HepG2 (cell line): ENCODE results near the gene SLC25A10. TPM values are rescaled to one million over a fixed set of nuclear protein-coding genes. Genes with fewer than 3 reads are reported as not detected.

Experiments used
- ATAC-seq: fragments of 200-7000 bp; cut with Tn5 transposase; 3 replicates; pipeline ENCODE4 v1.9.1; 2020; ENCODE audit warnings: mild to moderate bottlenecking, moderate library complexity
- BruUV-seq: library from RNA; stranded (reverse); fragments of 400-500 nt; replicated peaks from 2 replicates; lab custom pipeline; 2021; lab: Mats Ljungman, UMichigan
- CTCF ChIA-PET: fragments of 300-600 bp; formaldehyde crosslinking; extraction: SDS; loops from one replicate; lab custom pipeline; 2021; ENCODE audit warnings: low total read pairs, inconsistent platforms, low intra/inter-chr PET ratio; lab: Yijun Ruan, JAX
- POLR2A ChIA-PET: fragments of 350-600 bp; sonication (Branson Sonifier 250); formaldehyde crosslinking; loops from one replicate; lab custom pipeline; 2020; ENCODE audit warnings: antibody characterized with exemption, inconsistent platforms; lab: Yijun Ruan, JAX
- DNase-seq: peaks from one replicate; pipeline ENCODE4 v3.0.0-alpha.2; 2015; ENCODE audit warnings: low spot score
- FAIRE-seq: peaks from 3 replicates; lab custom pipeline; 2011; peaks lifted over from hg19 to GRCh38; lab: Jason Lieb, UNC
- H2AFZ ChIP-seq: one replicate; pipeline ENCODE4 v1.6.1; 2011; ENCODE audit warnings: low read length, inconsistent platforms
- H3K27ac ChIP-seq: fragments of 300-600 bp; 3 replicates; pipeline ENCODE4 v1.8.0; 2011; ENCODE audit warnings: mixed run types, mild to moderate bottlenecking, mixed read lengths, low read length, inconsistent platforms; ENCODE audit not compliant: insufficient read depth; ENCODE audit errors: extremely low read length
- H3K27me3 ChIP-seq, 2 experiments: fragments of 200-600 bp in 1 of 2; 2 replicates in 1 of 2; 3 replicates in 1 of 2; pipeline versions ENCODE4 v1.6.0 to v1.8.0; 2011; ENCODE audit warnings: low read length in 2 of 2, mild to moderate bottlenecking in 2 of 2, moderate library complexity in 2 of 2, inconsistent platforms in 1 of 2; ENCODE audit not compliant: insufficient read depth in 2 of 2, control insufficient read depth in 1 of 2
- H3K36me3 ChIP-seq, 2 experiments: fragments of 200-600 bp in 1 of 2; replicated peaks in 1 of 2; 2 replicates in 1 of 2; 3 replicates in 1 of 2; pipeline versions ENCODE4 v1.5.1 to v1.8.0; 2011; ENCODE audit warnings: low read length in 2 of 2, inconsistent platforms in 1 of 2; ENCODE audit not compliant: insufficient read depth in 2 of 2, control insufficient read depth in 1 of 2
- H3K4me1 ChIP-seq: 2 replicates; pipeline ENCODE4 v1.5.1; 2012; ENCODE audit warnings: low read length, inconsistent platforms; ENCODE audit not compliant: insufficient read depth
- H3K4me2 ChIP-seq: 2 replicates; pipeline ENCODE4 v1.6.0; 2011; ENCODE audit warnings: low read depth, low read length, inconsistent platforms
- H3K4me3 ChIP-seq, 3 experiments: fragments of 200-600 bp in 1 of 3; sonication (generic), shearing (Covaris generic) in 1 of 3; replicated peaks in 1 of 3; 2 replicates each; pipeline ENCODE4 v1.5.1; 2011 to 2016; ENCODE audit warnings: low read length in 3 of 3, inconsistent platforms in 2 of 3, low read depth in 2 of 3, mild to moderate bottlenecking in 2 of 3, control low read depth in 1 of 3, mixed read lengths in 1 of 3; ENCODE audit not compliant: insufficient read depth in 1 of 3
- H3K79me2 ChIP-seq: one replicate; pipeline ENCODE4 v1.6.1; 2011; ENCODE audit warnings: low read length, inconsistent platforms; ENCODE audit not compliant: insufficient read depth
- H3K9ac ChIP-seq: 2 replicates; pipeline ENCODE4 v1.6.0; 2011; ENCODE audit warnings: mild to moderate bottlenecking, low read depth, low read length, inconsistent platforms; ENCODE audit not compliant: insufficient read depth
- H3K9me3 ChIP-seq: 2 replicates; pipeline ENCODE4 v1.5.1; 2012; ENCODE audit warnings: mild to moderate bottlenecking, low read length
- H4K20me1 ChIP-seq: 2 replicates; pipeline ENCODE4 v1.6.0; 2011; ENCODE audit warnings: inconsistent platforms, mild to moderate bottlenecking, low read length, moderate library complexity; ENCODE audit not compliant: insufficient read depth
- AGO1 ChIP-seq: fragments of 200-400 bp; formaldehyde crosslinking; IDR thresholded peaks from 2 replicates; pipeline ENCODE4 v1.6.1; 2017; ENCODE audit warnings: mild to moderate bottlenecking, low read depth, low read length, moderate library complexity; ENCODE audit not compliant: poor library complexity, severe bottlenecking
- AGO2 ChIP-seq: fragments of 200-400 bp; formaldehyde crosslinking; optimal IDR thresholded peaks from 2 replicates; pipeline ENCODE3; 2017; ENCODE audit warnings: mild to moderate bottlenecking, low read depth, low read length, moderate library complexity
- EED ChIP-seq: sonication (generic); formaldehyde crosslinking; IDR thresholded peaks from 2 replicates; pipeline ENCODE4 v1.5.0; 2020; ENCODE audit warnings: mild to moderate bottlenecking, missing genetic modification reagents
- GABPA ChIP-seq, 2 experiments: IDR thresholded peaks; 2 replicates each; pipeline ENCODE4 v1.6.1; 2011 to 2016; ENCODE audit warnings: low read depth in 2 of 2, low read length in 1 of 2, missing biosample characterization in 1 of 2, missing genetic modification characterization in 1 of 2
- HHEX ChIP-seq: IDR thresholded peaks from 2 replicates; pipeline ENCODE4 v1.6.1; 2016; ENCODE audit warnings: control low read depth
- HNRNPUL1 ChIP-seq: fragments of 200-400 bp; formaldehyde crosslinking; IDR thresholded peaks from 2 replicates; pipeline ENCODE4 v1.6.1; 2017; ENCODE audit warnings: low read depth, mild to moderate bottlenecking, low read length, moderate library complexity
- HOXA9 ChIP-seq: sonication (generic); formaldehyde crosslinking; IDR thresholded peaks from 2 replicates; pipeline ENCODE4 v1.8.1; 2022; ENCODE audit warnings: missing genetic modification reagents, mild to moderate bottlenecking, moderate library complexity, borderline replicate concordance
- PHB2 ChIP-seq: fragments of 450-650 bp; IDR thresholded peaks from 2 replicates; pipeline ENCODE4 v1.6.1; 2018; ENCODE audit not compliant: partially characterized antibody
- SP4 ChIP-seq: sonication (generic); formaldehyde crosslinking; IDR thresholded peaks from 2 replicates; pipeline ENCODE4 v1.8.1; 2023; ENCODE audit warnings: mild to moderate bottlenecking, missing genetic modification reagents
- TBP ChIP-seq: sonication (generic); formaldehyde crosslinking; IDR thresholded peaks from 2 replicates; pipeline ENCODE4 v1.5.0; 2020; ENCODE audit warnings: missing genetic modification reagents
- ZBTB7A ChIP-seq: sonication (generic); formaldehyde crosslinking; IDR thresholded peaks from 2 replicates; pipeline ENCODE4 v1.8.0; 2022; ENCODE audit warnings: mild to moderate bottlenecking, missing genetic modification reagents
- ZFP91 ChIP-seq: sonication (generic); formaldehyde crosslinking; IDR thresholded peaks from 2 replicates; pipeline ENCODE4 v1.9.0; 2022; ENCODE audit warnings: missing genetic modification reagents, mild to moderate bottlenecking, borderline replicate concordance
- ZNF124 ChIP-seq: sonication (generic); formaldehyde crosslinking; IDR thresholded peaks from 2 replicates; pipeline ENCODE4 v1.4.0; 2020; ENCODE audit warnings: missing genetic modification reagents
- ZNF225 ChIP-seq: sonication (generic); formaldehyde crosslinking; IDR thresholded peaks from 2 replicates; pipeline ENCODE4 v1.4.0; 2020; ENCODE audit warnings: mild to moderate bottlenecking, missing genetic modification reagents
- ZNF235 ChIP-seq: sonication (generic); formaldehyde crosslinking; IDR thresholded peaks from 2 replicates; pipeline ENCODE4 v1.8.1; 2023; ENCODE audit warnings: mild to moderate bottlenecking, missing genetic modification reagents, borderline replicate concordance
- ZNF567 ChIP-seq: sonication (generic); formaldehyde crosslinking; IDR thresholded peaks from 2 replicates; pipeline ENCODE4 v1.8.1; 2023; ENCODE audit warnings: mild to moderate bottlenecking, missing genetic modification reagents, borderline replicate concordance
- ZNF614 ChIP-seq: IDR thresholded peaks from 2 replicates; pipeline ENCODE4 v1.6.1; 2018; ENCODE audit warnings: missing biosample characterization, missing genetic modification reagents, inconsistent platforms, borderline replicate concordance
- ZNF83 ChIP-seq: sonication (generic); formaldehyde crosslinking; IDR thresholded peaks from 2 replicates; pipeline ENCODE4 v1.4.0; 2020; ENCODE audit warnings: missing genetic modification reagents, mild to moderate bottlenecking, borderline replicate concordance
- ZSCAN30 ChIP-seq: sonication (generic); formaldehyde crosslinking; IDR thresholded peaks from 2 replicates; pipeline ENCODE4 v1.5.0; 2020; ENCODE audit warnings: mild to moderate bottlenecking, missing genetic modification reagents
- WGBS: methylation state at CpG from one replicate; pipeline ENCODE4 v1.1.6; 2017; ENCODE audit warnings: low lambda C conversion rate; 5-methylcytosine and 5-hydroxymethylcytosine counted together
- in situ Hi-C: cut with HindIII; loops from 2 replicates; pipeline ENCODE4 v1.10.0; 2017; ENCODE audit warnings: low pct_unique_long_range_greater_than_20kb; ENCODE audit not compliant: extremely low pct_ligation_motif_present
- intact Hi-C: fragments of 100-400 bp; cut with micrococcal nuclease; formaldehyde crosslinking; loops from one replicate; pipeline ENCODE4 v1.10.0; 2022; ENCODE audit not compliant: unreplicated experiment
- polyA plus RNA-seq, 8 experiments: library from polyadenylated mRNA; depleted of rRNA in 3 of 8; stranded (reverse) in 7 of 8; unstranded in 1 of 8; fragments of >200 nt; fragmentation: Illumina TruSeq in 4 of 8; extraction: Trizol in 4 of 8; gene quantifications; 2 replicates each; pipeline versions ENCODE4 v1.2.1 to v1.2.3, GENCODE V29; 2011 to 2016; ENCODE audit warnings: low read depth in 4 of 8, missing spikeins in 1 of 8, mixed read lengths in 1 of 8; ENCODE audit not compliant: insufficient read depth in 1 of 8
- total RNA-seq, 5 experiments: library from RNA; depleted of rRNA; stranded (reverse); fragments of >200 nt; fragmentation: Illumina TruSeq; extraction: Trizol; gene quantifications; 2 replicates each; pipeline ENCODE4 v1.2.3, GENCODE V29; 2016; ENCODE audit warnings: low read depth in 1 of 5
- TF ChIP-seq, protein P1 (sequence below): sonication (generic); formaldehyde crosslinking; IDR thresholded peaks from 2 replicates; pipeline ENCODE4 v1.8.0; 2022; ENCODE audit warnings: missing genetic modification reagents, mild to moderate bottlenecking, moderate library complexity, borderline replicate concordance

The SLC25A10 gene
- total and polyA plus RNA-seq, 2 of the 13 experiments (the other 11 are each of a cell fraction or from before 2014, with no cell fraction given), result 46.5 to 140 TPM

- TF ChIP-seq PHB2, result no peak
- 0 out of 2 replicates have a peak, but pooled peaks have one; percentile 7 for TF ChIP-seq EED (CRISPR knock-in tag)
- no peak for TF ChIP-seq TBP (CRISPR knock-in tag)
- no peak for TF ChIP-seq HHEX (CRISPR knock-in tag)
- no peak for TF ChIP-seq HOXA9 (CRISPR knock-in tag)
Measured at GRCh38 chr17:81682565-81683207, 29.4 kb upstream of the SLC25A10 start (continued).

DNA sequence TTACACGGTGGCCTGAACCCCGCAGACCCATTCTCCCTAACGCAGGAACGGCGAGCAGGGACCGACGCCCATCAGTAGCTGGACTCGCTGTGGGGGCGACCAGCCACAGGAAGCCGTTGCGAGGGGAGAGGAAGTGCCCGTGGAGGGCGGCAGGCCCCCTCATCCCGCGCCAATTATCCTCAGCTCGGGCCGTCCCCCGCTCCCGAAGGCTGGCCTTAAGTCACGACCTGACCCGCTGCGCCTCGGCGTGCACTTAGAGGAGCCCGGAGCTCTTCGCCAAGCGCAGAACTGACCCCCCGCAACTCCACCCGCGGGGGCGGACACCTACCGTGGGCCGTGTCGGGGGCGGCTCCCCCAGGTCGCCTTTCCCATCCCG is 28.9 kb upstream of the SLC25A10 start:
- FAIRE-seq, result no peak
- BruUV-seq, result no TSS peak
- TF ChIP-seq GABPA (IDR thresholded peaks at IDR 0.05; ENCODE audit: low read depth, low read length) (peak; percentile 42), GABPA (CRISPR knock-in tag; IDR thresholded peaks at IDR 0.05; ENCODE audit: low read depth) (no peak), HNRNPUL1 (no peak), ZFP91 (CRISPR knock-in tag) (0 out of 2 replicates have a peak, but pooled peaks have one; percentile 46), ZBTB7A (CRISPR knock-in tag) (peak; percentile 31; the same call in 1 of the 2 replicates), ZNF225 (peak; percentile 49; the same call in 1 of the 2 replicates), ZNF235 (0 out of 2 replicates have a peak, but pooled peaks have one; percentile 40), ZNF124 (CRISPR knock-in tag) (no peak), AGO2 (peak; percentile 12), ZNF567 (CRISPR knock-in tag) (0 out of 2 replicates have a peak, but pooled peaks have one; percentile 84), ZSCAN30 (CRISPR knock-in tag) (no peak), ZNF83 (CRISPR knock-in tag) (0 out of 2 replicates have a peak, but pooled peaks have one; percentile 35), SP4 (CRISPR knock-in tag) (no peak), ZNF614 (CRISPR knock-in tag) (no peak), AGO1 (peak; percentile 3)
- TF ChIP-seq, protein P1, sequence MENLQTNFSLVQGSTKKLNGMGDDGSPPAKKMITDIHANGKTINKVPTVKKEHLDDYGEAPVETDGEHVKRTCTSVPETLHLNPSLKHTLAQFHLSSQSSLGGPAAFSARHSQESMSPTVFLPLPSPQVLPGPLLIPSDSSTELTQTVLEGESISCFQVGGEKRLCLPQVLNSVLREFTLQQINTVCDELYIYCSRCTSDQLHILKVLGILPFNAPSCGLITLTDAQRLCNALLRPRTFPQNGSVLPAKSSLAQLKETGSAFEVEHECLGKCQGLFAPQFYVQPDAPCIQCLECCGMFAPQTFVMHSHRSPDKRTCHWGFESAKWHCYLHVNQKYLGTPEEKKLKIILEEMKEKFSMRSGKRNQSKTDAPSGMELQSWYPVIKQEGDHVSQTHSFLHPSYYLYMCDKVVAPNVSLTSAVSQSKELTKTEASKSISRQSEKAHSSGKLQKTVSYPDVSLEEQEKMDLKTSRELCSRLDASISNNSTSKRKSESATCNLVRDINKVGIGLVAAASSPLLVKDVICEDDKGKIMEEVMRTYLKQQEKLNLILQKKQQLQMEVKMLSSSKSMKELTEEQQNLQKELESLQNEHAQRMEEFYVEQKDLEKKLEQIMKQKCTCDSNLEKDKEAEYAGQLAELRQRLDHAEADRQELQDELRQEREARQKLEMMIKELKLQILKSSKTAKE (CRISPR knock-in tag), result no peak

More for the DNA sequence above, 28.9 kb upstream of the SLC25A10 start:
- Histone ChIP-seq H3K27me3 (no peaks in the 10 kb centered on the region; a peak in 1 of 5 replicates), H3K9ac (peak overlapping the region; percentile 94), H3K4me2 (peak overlapping the region; percentile 90), H3K9me3 (no peaks in the 10 kb centered on the region), H3K79me2 (peaks cover 35% of the 10 kb centered on the region), H3K36me3 (peaks cover 21 to 30% of the 10 kb centered on the region in 2 experiments; a peak in 4 of 5 replicates), H3K4me1 (peaks cover 43% of the 10 kb centered on the region), H3K27ac (peak overlapping the region; percentile 68), H4K20me1 (no peaks in the 10 kb centered on the region), H2AFZ (no peak overlapping the region), H3K4me3 (peak overlapping the region; percentile 94 to 99 (median 97))
- CTCF ChIA-PET, result no interaction called here
- DNase-seq, result no peak
- intact Hi-C loops, result no loop called here
- POLR2A ChIA-PET, result interaction anchor here (0.5 to 4.5 kb wide), 26 partner anchors 10 to 1886 kb away, joined by 3 to 124 read pairs (median 4); partner anchors contain the start of genes CBX8, CCDC137, FAAP100 and MCRIP1
- in situ Hi-C loops, result no loop called here
- peak; percentile 7 for ATAC-seq
- WGBS, result 3% methylated on average over 13 of the region's 37 CpGs
